Stimulated activated CD4-positive, alpha-beta T cell treated with anti-CD3 and anti-CD28 coated beads, TNF-alpha, amount 100 ng/mL, for 1 hour (primary cell): ENCODE results near the gene SEMA5B.

Experiments
- DNase-seq, 3 donors: peaks; one replicate each; pipeline ENCODE4 v3.0.0-alpha.2; 2020; ENCODE audit warnings: low read depth in 3 of 3, low spot score in 1 of 3

Gene SEMA5B

GRCh38 chr3:122893754-122894668 lies 133.6 kb downstream of the SEMA5B start:
- DNase-seq = no peak

GRCh38 chr3:122893282-122893681 lies 134.3 kb downstream of the SEMA5B start:
- no peak for DNase-seq

GRCh38 chr3:122892118-122892960 lies 135.2 kb downstream of the SEMA5B start:
- no peak for DNase-seq

- no peak for DNase-seq
Measured at GRCh38 chr3:122890720-122891220, 136.8 kb downstream of the SEMA5B start.

GRCh38 chr3:122890077-122890719 lies 137.4 kb downstream of the SEMA5B start:
- DNase-seq = no peak

GRCh38 chr3:122886946-122887345 lies 140.6 kb downstream of the SEMA5B start:
- DNase-seq = no peak

- DNase-seq = no peak
Measured at GRCh38 chr3:122886251-122886650, 141.3 kb downstream of the SEMA5B start.

- DNase-seq = no peak
Measured at GRCh38 chr3:122882361-122882947, 145.1 kb downstream of the SEMA5B start.

- no peak for DNase-seq
Measured at GRCh38 chr3:122880624-122881023, 146.9 kb downstream of the SEMA5B start.

GRCh38 chr3:122880173-122880572 lies 147.4 kb downstream of the SEMA5B start:
- no peak for DNase-seq

GRCh38 chr3:122875547-122876127 lies 151.9 kb downstream of the SEMA5B start:
- DNase-seq = no peak

- DNase-seq = no peak
Measured at GRCh38 chr3:122873741-122874515, 153.6 kb downstream of the SEMA5B start.

- no peak for DNase-seq
Measured at GRCh38 chr3:122868322-122868721, 159.2 kb downstream of the SEMA5B start.

- DNase-seq = no peak
Measured at GRCh38 chr3:122864498-122864897, 163.1 kb downstream of the SEMA5B start.

- no peak for DNase-seq
Measured at GRCh38 chr3:122862381-122862780, 165.2 kb downstream of the SEMA5B start.
